ENCODE data around the gene ETHE1.
"Not testable (repeated sequence)": the region's sequence is repeated elsewhere in the genome, so short reads cannot be mapped to it uniquely, and the experiment has no call there.

DNA sequence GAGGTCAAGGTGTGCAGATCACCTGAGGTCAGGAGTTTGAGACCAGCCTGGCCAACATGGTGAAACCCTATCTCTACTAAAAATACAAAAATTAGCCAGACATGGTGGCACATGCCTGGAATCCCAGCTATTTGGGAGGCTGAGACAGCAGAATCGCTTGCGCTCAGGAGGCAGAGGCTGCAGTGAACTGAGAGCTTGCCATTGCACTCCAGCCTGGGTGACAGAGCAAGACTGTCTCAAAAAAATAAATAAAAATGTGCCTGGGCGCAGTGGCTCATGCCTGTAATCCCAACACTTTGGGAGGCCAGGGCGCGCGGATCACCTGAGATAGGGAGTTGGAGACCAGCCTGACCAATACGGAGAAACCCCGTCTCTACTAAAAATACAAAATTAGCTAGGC lies 3.3 kb downstream of the ETHE1 start:
- TF ChIP-seq, protein P1, sequence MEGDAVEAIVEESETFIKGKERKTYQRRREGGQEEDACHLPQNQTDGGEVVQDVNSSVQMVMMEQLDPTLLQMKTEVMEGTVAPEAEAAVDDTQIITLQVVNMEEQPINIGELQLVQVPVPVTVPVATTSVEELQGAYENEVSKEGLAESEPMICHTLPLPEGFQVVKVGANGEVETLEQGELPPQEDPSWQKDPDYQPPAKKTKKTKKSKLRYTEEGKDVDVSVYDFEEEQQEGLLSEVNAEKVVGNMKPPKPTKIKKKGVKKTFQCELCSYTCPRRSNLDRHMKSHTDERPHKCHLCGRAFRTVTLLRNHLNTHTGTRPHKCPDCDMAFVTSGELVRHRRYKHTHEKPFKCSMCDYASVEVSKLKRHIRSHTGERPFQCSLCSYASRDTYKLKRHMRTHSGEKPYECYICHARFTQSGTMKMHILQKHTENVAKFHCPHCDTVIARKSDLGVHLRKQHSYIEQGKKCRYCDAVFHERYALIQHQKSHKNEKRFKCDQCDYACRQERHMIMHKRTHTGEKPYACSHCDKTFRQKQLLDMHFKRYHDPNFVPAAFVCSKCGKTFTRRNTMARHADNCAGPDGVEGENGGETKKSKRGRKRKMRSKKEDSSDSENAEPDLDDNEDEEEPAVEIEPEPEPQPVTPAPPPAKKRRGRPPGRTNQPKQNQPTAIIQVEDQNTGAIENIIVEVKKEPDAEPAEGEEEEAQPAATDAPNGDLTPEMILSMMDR (conservative IDR thresholded peaks at IDR 0.05 in 1 of 2, IDR thresholded peaks at IDR 0.05 in 1 of 2; ENCODE audit: extremely low read depth in 1 of 2, insufficient read depth in 1 of 2, low read depth in 1 of 2, low read length in 2 of 2) = not testable (repeated sequence)
- not testable (repeated sequence) for TF ChIP-seq EZH2 (IDR thresholded peaks at IDR 0.05; ENCODE audit: borderline replicate concordance, low read length)
